Activated naive CD4-positive, alpha-beta T cell treated with anti-CD3 and anti-CD28 coated beads, Interleukin-2, amount 50 U/mL, for 24 hours (primary cell): Measurements from ENCODE around the gene ASIC4.
A peak's percentile ranks its signal among the peaks of the same experiment; 100 is the strongest.

Source experiments
- H3K27ac Mint-ChIP-seq: one replicate; pipeline ENCODE4 v1.8.0; 2021; ENCODE audit warnings: mild to moderate bottlenecking, mixed read lengths
- H3K27me3 Mint-ChIP-seq: one replicate; pipeline ENCODE4 v1.8.0; 2021; ENCODE audit warnings: mixed read lengths
- H3K36me3 Mint-ChIP-seq: one replicate; pipeline ENCODE4 v1.8.0; 2021; ENCODE audit warnings: mixed read lengths
- H3K4me1 Mint-ChIP-seq: one replicate; pipeline ENCODE4 v1.8.0; 2021; ENCODE audit warnings: mixed read lengths
- H3K4me3 Mint-ChIP-seq: one replicate; pipeline ENCODE4 v1.8.0; 2021; ENCODE audit warnings: mild to moderate bottlenecking, mixed read lengths
- H3K9me3 Mint-ChIP-seq: one replicate; pipeline ENCODE4 v1.8.0; 2021; ENCODE audit warnings: mixed read lengths

ASIC4 gene

DNA sequence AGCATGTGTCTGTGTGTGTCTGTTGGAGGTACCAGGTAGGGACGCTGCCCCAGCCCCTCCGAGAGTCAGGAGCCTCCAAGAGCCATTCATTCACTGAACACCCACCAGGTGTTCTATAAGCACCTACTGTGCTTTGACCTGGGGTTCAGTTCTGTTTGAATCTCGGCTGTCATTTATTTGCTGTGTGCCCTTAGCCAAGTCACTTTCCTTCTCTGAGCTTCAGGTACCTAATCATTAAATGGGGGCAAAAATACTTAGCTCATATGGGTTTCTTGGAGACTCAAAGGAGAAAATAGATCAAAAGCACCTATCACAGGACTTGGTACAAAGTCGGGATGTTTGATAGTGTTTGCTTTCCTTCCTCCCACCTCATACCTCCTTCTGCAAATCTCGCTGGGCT, 13.2 kb downstream of the ASIC4 start:
- Mint-ChIP-seq H3K4me3 (no peak overlapping the region), H3K27ac (no peak overlapping the region), H3K36me3 (no peaks in the 10 kb centered on the region), H3K9me3 (no peaks in the 10 kb centered on the region), H3K4me1 (peaks cover 6% of the 10 kb centered on the region), H3K27me3 (peaks cover 49% of the 10 kb centered on the region)

DNA sequence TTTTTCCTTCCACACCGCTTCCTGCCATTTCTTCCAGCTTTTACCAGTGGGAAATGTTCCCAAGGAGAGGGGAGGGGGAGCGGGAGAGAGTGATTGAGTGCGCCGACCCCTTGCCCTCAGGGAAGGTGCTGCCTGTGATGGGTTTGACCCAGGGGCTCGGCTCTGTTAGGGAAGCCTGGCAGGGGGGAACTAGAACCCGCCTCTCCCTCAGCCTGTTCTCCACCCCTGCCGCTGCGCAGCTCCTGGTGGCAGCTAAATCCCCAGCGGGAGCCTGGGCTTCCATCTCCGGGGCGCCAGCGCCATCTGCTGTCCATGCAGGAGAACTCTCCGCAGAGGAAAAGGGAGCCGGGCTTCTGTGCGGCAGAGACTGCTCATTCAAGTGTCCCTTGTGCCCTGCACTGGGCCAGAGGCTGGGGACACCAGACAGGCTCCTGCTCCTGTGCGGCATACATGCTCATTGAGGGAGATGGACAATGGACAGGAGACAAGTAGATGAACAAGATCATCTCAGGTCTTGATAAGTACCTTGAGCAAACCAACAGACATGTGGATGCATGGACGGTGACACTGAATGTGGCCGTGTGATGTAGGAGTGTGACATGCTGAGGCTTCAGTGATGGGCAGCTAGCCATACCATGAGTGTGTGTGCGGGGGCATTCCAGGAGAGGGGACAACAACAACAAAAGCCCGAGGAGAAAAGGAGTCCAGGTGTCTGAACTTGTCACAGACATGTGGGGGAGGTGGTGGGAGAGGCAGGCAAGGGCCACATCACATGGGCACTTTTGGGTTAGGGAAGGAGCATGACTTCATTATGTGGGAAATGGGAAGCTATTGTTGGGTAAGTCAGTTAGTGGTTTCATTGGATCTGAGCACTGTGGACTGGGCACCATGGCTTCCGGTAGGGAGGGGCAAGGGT, 16.0 kb downstream of the ASIC4 start:
- Mint-ChIP-seq H3K4me3 (no peak overlapping the region), H3K27ac (no peak overlapping the region), H3K27me3 (peaks cover 34% of the 10 kb centered on the region), H3K4me1 (no peaks in the 10 kb centered on the region), H3K9me3 (no peaks in the 10 kb centered on the region), H3K36me3 (no peaks in the 10 kb centered on the region)

DNA sequence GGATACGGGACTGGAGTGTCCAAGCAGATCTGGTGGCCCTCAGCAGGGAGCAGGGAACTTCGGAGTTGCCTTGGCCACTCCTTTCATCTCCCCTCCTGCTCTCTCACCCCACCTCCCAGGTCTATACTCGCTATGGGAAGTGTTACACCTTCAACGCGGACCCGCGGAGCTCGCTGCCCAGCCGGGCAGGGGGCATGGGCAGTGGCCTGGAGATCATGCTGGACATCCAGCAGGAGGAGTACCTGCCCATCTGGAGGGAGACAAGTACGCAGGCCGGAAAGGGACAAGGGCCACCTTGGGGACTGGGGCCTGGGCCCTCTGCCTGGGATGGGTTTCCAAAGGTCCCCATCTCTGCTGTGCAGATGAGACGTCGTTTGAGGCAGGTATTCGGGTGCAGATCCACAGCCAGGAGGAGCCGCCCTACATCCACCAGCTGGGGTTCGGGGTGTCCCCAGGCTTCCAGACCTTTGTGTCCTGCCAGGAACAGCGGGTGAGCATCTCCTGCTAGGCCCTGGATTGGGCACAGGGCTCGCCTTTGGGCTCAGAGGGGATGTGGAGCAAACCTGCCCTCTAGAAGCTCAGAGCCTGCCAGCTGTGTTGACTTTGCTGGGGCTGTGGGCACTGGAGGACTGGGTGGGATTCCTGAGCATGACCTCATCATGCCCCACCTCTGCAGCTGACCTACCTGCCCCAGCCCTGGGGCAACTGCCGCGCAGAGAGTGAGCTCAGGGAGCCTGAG, 17.5 kb downstream of the ASIC4 start:
- Mint-ChIP-seq H3K27ac (no peak overlapping the region), H3K36me3 (no peaks in the 10 kb centered on the region), H3K4me3 (no peak overlapping the region), H3K9me3 (no peaks in the 10 kb centered on the region), H3K27me3 (peaks cover 26% of the 10 kb centered on the region), H3K4me1 (no peaks in the 10 kb centered on the region)

- no peak overlapping the region for H3K4me3 Mint-ChIP-seq
- H3K27me3 Mint-ChIP-seq = peaks cover 23% of the 10 kb centered on the region
- no peaks in the 10 kb centered on the region for H3K9me3 Mint-ChIP-seq
- no peaks in the 10 kb centered on the region for H3K36me3 Mint-ChIP-seq
- no peaks in the 10 kb centered on the region for H3K4me1 Mint-ChIP-seq
- H3K27ac Mint-ChIP-seq = no peak overlapping the region
Measured at GRCh38 chr2:219532378-219532649, 18.0 kb downstream of the ASIC4 start.

GRCh38 chr2:219533930-219534661, 19.8 kb downstream of the ASIC4 start:
- Mint-ChIP-seq H3K4me1 (no peaks in the 10 kb centered on the region), H3K4me3 (no peak overlapping the region), H3K36me3 (no peaks in the 10 kb centered on the region), H3K9me3 (no peaks in the 10 kb centered on the region), H3K27ac (no peak overlapping the region), H3K27me3 (peaks cover 11% of the 10 kb centered on the region)

DNA sequence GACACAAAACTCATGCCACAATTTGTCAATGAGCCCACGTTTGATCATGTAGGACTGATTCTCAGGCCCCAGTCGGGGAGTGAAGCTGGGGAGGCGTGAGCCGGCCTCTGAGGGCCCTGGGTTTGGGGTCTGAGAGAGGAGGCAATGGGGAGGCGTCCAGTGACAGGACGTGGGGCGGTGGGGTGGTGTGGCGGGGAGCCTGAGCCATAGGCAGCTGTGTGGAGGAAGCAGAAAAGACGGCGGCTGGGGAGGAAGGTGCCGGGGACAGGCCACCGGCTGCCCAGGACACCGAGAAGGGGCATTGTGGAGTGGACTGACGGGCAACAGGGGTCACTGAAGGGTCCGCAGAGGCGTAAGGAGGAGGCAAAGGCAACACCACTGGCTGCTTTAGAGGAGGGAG, 22.1 kb downstream of the ASIC4 start:
- peaks cover 5% of the 10 kb centered on the region for H3K4me1 Mint-ChIP-seq
- no peak overlapping the region for H3K27ac Mint-ChIP-seq
- no peaks in the 10 kb centered on the region for H3K27me3 Mint-ChIP-seq
- peaks cover 2% of the 10 kb centered on the region for H3K36me3 Mint-ChIP-seq
- H3K9me3 Mint-ChIP-seq = no peaks in the 10 kb centered on the region
- H3K4me3 Mint-ChIP-seq = no peak overlapping the region

- H3K27ac Mint-ChIP-seq = no peak overlapping the region
- H3K4me3 Mint-ChIP-seq = no peak overlapping the region
- no peaks in the 10 kb centered on the region for H3K27me3 Mint-ChIP-seq
- H3K9me3 Mint-ChIP-seq = no peaks in the 10 kb centered on the region
- peaks cover 2% of the 10 kb centered on the region for H3K36me3 Mint-ChIP-seq
- H3K4me1 Mint-ChIP-seq = peaks cover 6% of the 10 kb centered on the region
Measured at GRCh38 chr2:219536967-219537366, 22.7 kb downstream of the ASIC4 start.

GRCh38 chr2:219537657-219538488, 23.6 kb downstream of the ASIC4 start:
- peaks cover 2% of the 10 kb centered on the region for H3K36me3 Mint-ChIP-seq
- H3K27me3 Mint-ChIP-seq = no peaks in the 10 kb centered on the region
- H3K27ac Mint-ChIP-seq = no peak overlapping the region
- peaks cover 15% of the 10 kb centered on the region for H3K4me1 Mint-ChIP-seq
- H3K4me3 Mint-ChIP-seq = no peak overlapping the region
- no peaks in the 10 kb centered on the region for H3K9me3 Mint-ChIP-seq

- no peaks in the 10 kb centered on the region for H3K9me3 Mint-ChIP-seq
- H3K27me3 Mint-ChIP-seq = no peaks in the 10 kb centered on the region
- peaks cover 15% of the 10 kb centered on the region for H3K4me1 Mint-ChIP-seq
- H3K27ac Mint-ChIP-seq = no peak overlapping the region
- no peak overlapping the region for H3K4me3 Mint-ChIP-seq
- peaks cover 2% of the 10 kb centered on the region for H3K36me3 Mint-ChIP-seq
Measured at GRCh38 chr2:219538504-219538951, 24.2 kb downstream of the ASIC4 start.

- Mint-ChIP-seq H3K4me1 (peaks cover 16% of the 10 kb centered on the region), H3K27me3 (no peaks in the 10 kb centered on the region), H3K4me3 (no peak overlapping the region), H3K9me3 (no peaks in the 10 kb centered on the region), H3K27ac (no peak overlapping the region), H3K36me3 (peaks cover 2% of the 10 kb centered on the region)
Measured at GRCh38 chr2:219538956-219539788, 24.9 kb downstream of the ASIC4 start.

DNA sequence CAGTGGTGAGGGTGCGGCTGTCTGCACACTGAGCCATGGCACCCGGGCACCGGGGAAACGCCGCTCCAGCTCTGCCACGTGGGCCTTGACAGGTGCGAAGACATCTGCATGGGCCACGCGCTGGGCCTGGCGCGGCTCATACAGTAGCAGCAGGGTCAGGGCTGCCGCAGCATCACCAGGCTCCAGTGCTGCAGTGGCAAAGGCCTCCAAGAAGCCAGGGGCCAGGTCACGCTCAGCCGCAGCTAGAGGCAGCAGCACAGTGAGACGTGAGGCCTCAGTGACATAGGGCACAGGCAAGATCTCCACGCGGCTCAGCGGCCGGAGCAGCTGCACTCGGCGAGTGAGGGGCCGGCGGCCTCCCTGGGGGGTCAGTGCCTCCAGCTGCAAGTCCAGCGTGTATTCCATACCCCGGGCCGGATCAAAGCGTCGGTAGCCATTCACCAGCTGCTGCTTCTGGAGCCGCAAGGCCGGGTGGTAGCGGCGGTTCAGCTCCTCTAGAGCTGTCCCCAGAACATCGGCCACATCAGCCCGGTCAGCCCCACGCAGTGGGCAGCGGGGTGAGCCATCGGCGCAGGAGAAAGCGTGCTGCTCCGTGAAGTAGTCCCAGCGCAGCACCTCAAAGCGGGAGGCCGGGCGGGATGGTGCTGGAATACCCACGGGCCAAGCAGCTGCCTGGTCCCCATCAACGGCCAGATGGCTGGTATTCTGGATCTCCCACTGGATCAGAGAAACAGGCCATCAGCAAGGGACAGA, 25.8 kb downstream of the ASIC4 start:
- no peaks in the 10 kb centered on the region for H3K9me3 Mint-ChIP-seq
- no peak overlapping the region for H3K4me3 Mint-ChIP-seq
- H3K36me3 Mint-ChIP-seq = peaks cover 2% of the 10 kb centered on the region
- H3K4me1 Mint-ChIP-seq = peaks cover 24% of the 10 kb centered on the region
- no peak overlapping the region for H3K27ac Mint-ChIP-seq
- H3K27me3 Mint-ChIP-seq = no peaks in the 10 kb centered on the region

DNA sequence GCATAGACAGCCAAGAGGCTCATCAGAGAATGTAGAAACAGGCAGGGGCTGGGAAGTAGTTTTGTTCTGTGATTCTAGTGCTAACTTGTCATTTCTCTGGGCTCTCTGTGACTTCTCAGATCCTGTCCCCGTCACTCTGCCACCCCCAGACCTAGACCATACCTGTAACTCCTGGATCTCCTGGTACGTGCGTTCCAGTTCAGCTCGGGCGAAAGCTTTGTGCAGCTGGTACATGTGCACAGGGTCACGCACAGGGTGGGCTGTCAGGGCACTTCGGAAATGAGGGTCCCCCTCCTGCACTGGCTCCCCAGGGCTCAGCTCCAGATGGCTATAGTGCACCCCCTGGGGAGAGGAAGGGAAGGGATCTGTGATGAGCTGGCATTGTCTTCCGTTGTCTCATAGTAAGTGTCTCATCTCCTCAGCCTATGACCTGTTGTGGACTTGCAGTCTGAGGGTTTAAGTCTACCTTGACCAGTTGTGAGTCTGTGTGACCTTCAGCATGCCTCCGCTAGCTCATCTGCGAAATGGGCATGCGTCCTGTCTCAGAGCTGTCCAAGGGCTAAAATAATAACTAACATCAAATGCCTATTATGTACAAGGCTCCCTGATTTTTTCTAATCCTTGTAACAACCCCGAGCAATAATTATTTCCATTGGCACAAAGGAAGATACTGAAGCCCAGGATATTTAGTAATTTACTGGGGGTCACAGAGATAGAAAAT, 26.7 kb downstream of the ASIC4 start:
- peak overlapping the region; percentile 15 for H3K4me3 Mint-ChIP-seq
- peaks cover 2% of the 10 kb centered on the region for H3K36me3 Mint-ChIP-seq
- H3K27ac Mint-ChIP-seq = no peak overlapping the region
- no peaks in the 10 kb centered on the region for H3K27me3 Mint-ChIP-seq
- H3K4me1 Mint-ChIP-seq = peaks cover 24% of the 10 kb centered on the region
- H3K9me3 Mint-ChIP-seq = no peaks in the 10 kb centered on the region

- H3K27me3 Mint-ChIP-seq = no peaks in the 10 kb centered on the region
Measured at GRCh38 chr2:219541611-219542180, 27.4 kb downstream of the ASIC4 start.

More at GRCh38 chr2:219541611-219542180, 27.4 kb downstream of the ASIC4 start:
- peak overlapping the region; percentile 93 for H3K4me3 Mint-ChIP-seq
- H3K27ac Mint-ChIP-seq = no peak overlapping the region
- H3K4me1 Mint-ChIP-seq = peaks cover 24% of the 10 kb centered on the region
- no peaks in the 10 kb centered on the region for H3K9me3 Mint-ChIP-seq
- peaks cover 2% of the 10 kb centered on the region for H3K36me3 Mint-ChIP-seq
